Pancreas (tissue), 10 donors: ENCODE measurements around the gene GRIA4. TPM values are rescaled to one million over a fixed set of nuclear protein-coding genes. Genes with fewer than 3 reads are reported as not detected.
"Not testable (repeated sequence)": the region's sequence is repeated elsewhere in the genome, so short reads cannot be mapped to it uniquely, and the experiment has no call there.

Source experiments
- ATAC-seq, 4 donors: fragments of 200-7000 bp; cut with Tn5 transposase; one replicate each; pipeline versions ENCODE4 v1.8.0 to v1.9.1; 2020; ENCODE audit warnings: mild to moderate bottlenecking in 4 of 4, moderate library complexity in 4 of 4
- DNase-seq, 6 donors: peaks; one replicate each; pipeline ENCODE4 v3.0.0-alpha.2; 2020
- FAIRE-seq: peaks from 2 replicates; lab custom pipeline; 2012; peaks lifted over from hg19 to GRCh38; lab: Jason Lieb, UNC
- H3K27ac ChIP-seq, 4 donors: fragments of 200-600 bp; sonication (generic); 1 replicate in 3 of 4; 2 replicates in 1 of 4; pipeline versions ENCODE4 v1.5.0 to v1.8.0; 2020
- H3K27me3 ChIP-seq, 4 donors: fragments of 200-600 bp; one replicate each; pipeline ENCODE4 v1.8.0; 2021
- H3K36me3 ChIP-seq, 3 donors: fragments of 200-600 bp; sonication (generic) in 1 of 3; one replicate each; pipeline versions ENCODE4 v1.5.0 to v1.8.0; 2020 to 2021
- H3K4me1 ChIP-seq, 3 donors: fragments of 200-600 bp; one replicate each; pipeline ENCODE4 v1.8.0; 2021
- H3K4me3 ChIP-seq, 4 donors: fragments of 200-600 bp; sonication (generic) in 2 of 4; one replicate each; pipeline versions ENCODE4 v1.5.0 to v1.8.0; 2020 to 2021
- H3K9me3 ChIP-seq, 4 donors: fragments of 200-600 bp; one replicate each; pipeline ENCODE4 v1.8.0; 2021
- CTCF ChIP-seq, 4 donors: fragments of 200-600 bp; sonication (generic) in 3 of 4; IDR thresholded peaks; one replicate each; pipeline versions ENCODE4 v1.5.0 to v1.8.0; 2021; ENCODE audit warnings: antibody characterized with exemption in 4 of 4
- WGBS, 2 donors: extraction: QIAGEN DNeasy Blood & Tissue Kit; methylation state at CpG; one replicate each; pipeline ENCODE4 v1.1.7; 2013; 5-methylcytosine and 5-hydroxymethylcytosine counted together
- intact Hi-C, 3 donors: fragments of 100-400 bp; cut with DNase I; formaldehyde crosslinking; loops; one replicate each; pipeline versions ENCODE4 v1.11.1 to v1.14.2; 2022
- polyA plus RNA-seq, 2 donors: library from polyadenylated mRNA; stranded (reverse); fragments of 200-250 nt; gene quantifications; one replicate each; pipeline ENCODE4 v1.2.3, GENCODE V29; 2013
- total RNA-seq, 6 donors: library from RNA; stranded (reverse); fragmentation: NEBNext Ultra II Directional in 4 of 6; extraction: Animal tissue kit (Norgen Biotek cat#: 25700) in 4 of 6; gene quantifications; one replicate each; pipeline versions ENCODE4 v1.2.1 to v1.2.4, GENCODE V29; 2021 to 2023
- donor health status: healthy with polysubstance abuse.
- donor health status: DM: no; HTN: no; CAD: no; lungs with moderate emphysema.
- donor health status: DM: no; HTN: no; CAD: no.
- donor health status: control.
- donor health status: control.
- donor health status: Bipolar disorder and iron deficiency.
- donor health status: DM: yes; HTN: yes; CAD: no.
- donor health status: DM: no; HTN: no; CAD: no.
- donor health status: DM: no; HTN: no; CAD: no.
- donor health status: DM: yes; HTN: yes; CAD: no.

GRIA4 gene
- total and polyA plus RNA-seq, 8 donors: 0.22 to 2.4 (median 1.2) TPM

- Histone ChIP-seq H3K9me3 (no peaks in the 10 kb centered on the region), H3K4me1 (no peaks in the 10 kb centered on the region), H3K27me3 (no peaks in the 10 kb centered on the region), H3K36me3 (no peaks in the 10 kb centered on the region), H3K27ac (no peak overlapping the region), H3K4me3 (no peak overlapping the region)
- intact Hi-C loops: no loop called here
- no peak for TF ChIP-seq CTCF (IDR thresholded peaks at IDR 0.05)
- DNase-seq (no peak), FAIRE-seq (no peak), ATAC-seq (no peak)
- 58 to 60% methylated on average over 3 of the region's 3 CpGs for WGBS, 2 donors
Observed at GRCh38 chr11:105780781-105781525, 171.1 kb downstream of the GRIA4 start.

GRCh38 chr11:105781807-105782206 lies 171.9 kb downstream of the GRIA4 start:
- intact Hi-C loops: no loop called here
- H3K4me1 ChIP-seq: no peaks in the 10 kb centered on the region
- 32 to 53% methylated on average over 1 of the region's 1 CpG for WGBS, 2 donors
- no peak overlapping the region for H3K27ac ChIP-seq
- H3K4me3 ChIP-seq: no peak overlapping the region
- DNase-seq (no peak), FAIRE-seq (no peak), ATAC-seq (no peak)
- TF ChIP-seq CTCF (IDR thresholded peaks at IDR 0.05): no peak
- H3K36me3 ChIP-seq: no peaks in the 10 kb centered on the region
- H3K27me3 ChIP-seq: no peaks in the 10 kb centered on the region
- H3K9me3 ChIP-seq: no peaks in the 10 kb centered on the region

- intact Hi-C loops: no loop called here
- H3K4me1 ChIP-seq: no peaks in the 10 kb centered on the region
- H3K27me3 ChIP-seq: no peaks in the 10 kb centered on the region
- DNase-seq (no peak), ATAC-seq (no peak), FAIRE-seq (no peak)
- H3K36me3 ChIP-seq: no peaks in the 10 kb centered on the region
- H3K4me3 ChIP-seq: no peak overlapping the region
- TF ChIP-seq CTCF (IDR thresholded peaks at IDR 0.05): no peak
- WGBS, 2 donors: 54 to 65% methylated on average over 2 of the region's 2 CpGs
- H3K27ac ChIP-seq: no peak overlapping the region
- H3K9me3 ChIP-seq: no peaks in the 10 kb centered on the region
Observed at GRCh38 chr11:105783216-105783615, 173.3 kb downstream of the GRIA4 start.

GRCh38 chr11:105785850-105786249 lies 176.0 kb downstream of the GRIA4 start:
- H3K9me3 ChIP-seq, intact Hi-C loops, H3K27me3 ChIP-seq, H3K4me1 ChIP-seq, H3K27ac ChIP-seq, H3K36me3 ChIP-seq, FAIRE-seq, ATAC-seq, H3K4me3 ChIP-seq: not testable (repeated sequence)
- peak in 1 of 6 donors; percentile 5 for DNase-seq
- 81 to 91% methylated on average over 6 of the region's 6 CpGs for WGBS, 2 donors

- Histone ChIP-seq H3K27me3 (no peaks in the 10 kb centered on the region), H3K36me3 (no peaks in the 10 kb centered on the region), H3K9me3 (no peaks in the 10 kb centered on the region), H3K4me1 (no peaks in the 10 kb centered on the region), H3K27ac (no peak overlapping the region), H3K4me3 (no peak overlapping the region)
- no peak for FAIRE-seq
- no peak for ATAC-seq
- WGBS, 2 donors: 58 to 62% methylated on average over 2 of the region's 2 CpGs
- no peak for TF ChIP-seq CTCF (IDR thresholded peaks at IDR 0.05)
- intact Hi-C loops: no loop called here
- DNase-seq: no peak
Observed at GRCh38 chr11:105786741-105787140, 176.9 kb downstream of the GRIA4 start.
